NCI-H748 (cell line): ENCODE results near the gene CERS6.
"Not testable (repeated sequence)": the region's sequence is repeated elsewhere in the genome, so short reads cannot be mapped to it uniquely, and the experiment has no call there.

Experiments
- DNase-seq: peaks from one replicate; lab custom pipeline; 2025; ENCODE audit not compliant: unreplicated experiment; lab: John Stamatoyannopoulos, UW

CERS6 gene

DNA sequence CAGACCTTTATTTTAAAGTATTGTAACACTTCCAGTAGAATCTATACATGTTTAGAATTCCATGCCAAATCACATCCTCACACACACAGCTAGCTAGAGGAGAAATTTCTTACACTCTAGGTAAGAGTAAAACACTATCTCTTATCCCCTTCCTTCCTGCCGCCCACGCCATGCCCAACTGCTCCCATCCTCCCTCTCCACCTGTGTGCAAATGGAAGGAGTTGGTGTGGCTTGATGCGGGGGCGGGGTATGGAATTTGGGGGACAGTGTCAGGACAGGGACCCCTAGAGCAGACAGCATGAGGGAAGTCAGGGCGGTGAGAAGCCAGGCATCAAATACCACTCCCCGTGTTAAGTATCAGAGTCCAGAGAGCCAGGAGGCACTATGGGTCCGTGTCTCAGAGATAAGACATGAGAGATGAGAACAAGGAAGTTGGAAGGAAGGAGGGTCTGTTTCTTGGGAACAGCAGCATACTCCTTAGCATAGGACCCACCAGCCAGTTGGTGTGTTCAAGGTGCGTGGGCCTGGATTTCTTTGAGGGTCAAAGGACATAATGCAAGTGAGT is 297.8 kb downstream of the CERS6 start:
- no peak for DNase-seq

DNA sequence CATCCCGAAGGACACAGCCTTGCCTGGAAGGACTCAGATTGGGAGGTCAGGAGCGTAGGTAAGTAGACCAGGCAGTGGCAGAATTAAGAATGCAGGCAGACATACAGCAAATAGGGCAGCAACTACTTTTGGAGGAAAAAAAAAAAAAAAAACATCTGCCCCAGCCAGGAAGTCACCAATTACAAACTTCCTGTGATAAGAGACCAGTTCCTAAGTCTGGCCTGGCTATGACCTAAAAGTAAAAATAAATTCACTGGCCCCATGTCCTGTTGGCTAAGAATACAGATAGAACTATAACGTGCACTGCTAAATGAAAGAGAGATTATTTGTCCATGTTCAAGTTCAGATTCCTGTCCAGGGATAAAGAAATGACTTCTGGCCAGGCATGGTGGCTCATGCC is 301.2 kb downstream of the CERS6 start:
- DNase-seq, result no peak

- peak; percentile 69 for DNase-seq
These were observed 303.1 kb downstream of the CERS6 start for GRCh38 chr2:168758970-168759820.

GRCh38 chr2:168765401-168765800 is 309.3 kb downstream of the CERS6 start:
- no peak for DNase-seq

GRCh38 chr2:168766600-168766999 is 310.5 kb downstream of the CERS6 start:
- DNase-seq, result no peak

- no peak for DNase-seq
These were observed 311.2 kb downstream of the CERS6 start for GRCh38 chr2:168767258-168767657.

- not testable (repeated sequence) for DNase-seq
These were observed 312.3 kb downstream of the CERS6 start for GRCh38 chr2:168768357-168768756.

GRCh38 chr2:168770796-168771195 is 314.7 kb downstream of the CERS6 start:
- DNase-seq, result no peak

DNA sequence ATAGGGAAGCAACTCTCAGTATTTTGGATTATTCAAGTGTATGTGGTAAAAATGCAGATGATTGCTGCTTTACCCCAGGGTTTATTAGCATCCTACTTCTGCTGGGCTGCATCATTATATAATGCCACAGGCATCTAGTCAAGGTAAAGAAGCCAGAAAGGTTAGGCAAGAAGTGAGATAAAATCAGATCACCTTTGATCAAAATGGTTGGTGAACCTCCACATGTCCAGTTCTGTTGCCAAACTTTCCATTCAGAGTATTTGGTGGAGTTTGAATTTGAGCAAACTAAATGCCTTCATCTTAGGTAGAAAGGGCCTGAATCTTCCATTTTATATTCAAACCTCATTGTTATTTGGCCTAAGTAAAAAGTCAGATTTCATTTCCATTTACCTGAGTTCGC is 316.6 kb downstream of the CERS6 start:
- no peak for DNase-seq

DNA sequence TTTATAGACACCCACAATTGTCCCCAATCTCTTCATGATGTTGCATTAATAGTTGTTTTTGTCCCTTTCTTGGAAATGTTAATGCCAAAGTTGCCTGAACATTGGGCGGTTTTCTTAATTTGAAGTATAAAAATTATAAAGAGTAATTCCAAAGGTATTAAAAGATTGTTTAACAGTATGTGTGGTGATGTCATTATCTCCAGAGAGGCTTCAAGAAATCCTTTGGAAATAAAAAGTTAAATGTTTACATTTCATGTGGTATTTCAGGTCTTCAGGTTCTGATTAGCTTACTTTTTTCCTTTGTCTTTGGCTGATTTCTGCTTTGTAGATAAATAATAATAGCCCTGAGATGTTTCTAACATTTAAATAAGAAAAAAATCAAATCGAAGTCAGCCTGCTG is 317.1 kb downstream of the CERS6 start:
- no peak for DNase-seq

DNA sequence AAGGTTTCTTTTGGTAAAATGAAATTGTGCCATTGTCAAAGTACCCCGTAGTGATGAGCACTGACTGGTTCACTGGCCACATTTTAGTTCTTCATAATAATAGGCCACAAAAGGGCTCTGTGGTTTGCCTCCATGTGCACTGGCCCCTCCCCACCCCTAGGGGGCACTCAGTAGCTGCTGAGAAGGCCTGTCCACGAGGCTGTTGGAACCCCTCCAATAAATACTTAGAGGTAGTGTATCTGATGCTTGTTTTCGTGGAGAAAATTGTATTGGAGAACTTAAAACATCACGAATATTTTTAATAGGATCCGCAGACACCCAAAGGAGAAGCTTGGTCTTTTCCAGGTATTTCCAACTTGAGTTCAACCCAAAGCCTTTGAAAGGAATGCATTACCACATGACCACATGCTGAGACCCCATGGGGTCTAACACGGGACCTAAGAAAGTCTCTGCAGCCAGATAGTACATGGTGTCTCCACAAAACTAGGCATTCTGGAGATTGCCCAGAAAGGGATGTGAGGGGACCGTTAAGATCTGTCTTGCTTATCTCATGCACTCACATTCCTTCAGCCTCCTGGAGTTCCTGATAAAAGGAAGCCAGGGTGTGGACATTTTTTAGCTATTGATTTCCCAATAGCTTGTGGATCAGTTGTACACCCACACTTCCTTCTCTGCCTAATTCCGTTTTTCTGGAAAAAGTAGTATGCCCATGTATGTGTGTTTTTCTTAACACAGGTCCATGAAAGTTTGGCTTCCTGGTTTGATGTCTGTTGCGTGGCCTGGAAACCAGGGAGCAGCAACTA is 317.8 kb downstream of the CERS6 start:
- peak; percentile 65 for DNase-seq

GRCh38 chr2:168775837-168776236 is 319.8 kb downstream of the CERS6 start:
- no peak for DNase-seq

DNA sequence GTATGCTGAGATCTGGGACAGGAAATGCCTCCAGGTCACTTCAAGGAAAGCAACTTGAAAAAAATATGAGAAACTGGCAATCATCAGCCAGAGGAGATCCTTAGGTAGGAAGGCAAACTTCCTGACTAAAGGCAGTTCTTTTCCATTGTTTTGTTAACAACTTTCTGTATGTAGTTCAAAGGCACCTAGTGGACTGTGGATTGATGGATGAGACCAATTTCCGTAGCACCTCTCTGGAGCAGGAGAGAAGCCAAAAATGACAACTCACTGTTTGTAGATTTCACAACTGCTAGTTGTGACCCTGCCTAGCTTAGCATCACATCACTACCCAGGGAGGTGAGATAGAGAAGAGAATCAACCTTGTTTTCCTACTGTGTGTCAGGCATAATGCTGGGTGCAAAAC is 324.6 kb downstream of the CERS6 start:
- no peak for DNase-seq

DNA sequence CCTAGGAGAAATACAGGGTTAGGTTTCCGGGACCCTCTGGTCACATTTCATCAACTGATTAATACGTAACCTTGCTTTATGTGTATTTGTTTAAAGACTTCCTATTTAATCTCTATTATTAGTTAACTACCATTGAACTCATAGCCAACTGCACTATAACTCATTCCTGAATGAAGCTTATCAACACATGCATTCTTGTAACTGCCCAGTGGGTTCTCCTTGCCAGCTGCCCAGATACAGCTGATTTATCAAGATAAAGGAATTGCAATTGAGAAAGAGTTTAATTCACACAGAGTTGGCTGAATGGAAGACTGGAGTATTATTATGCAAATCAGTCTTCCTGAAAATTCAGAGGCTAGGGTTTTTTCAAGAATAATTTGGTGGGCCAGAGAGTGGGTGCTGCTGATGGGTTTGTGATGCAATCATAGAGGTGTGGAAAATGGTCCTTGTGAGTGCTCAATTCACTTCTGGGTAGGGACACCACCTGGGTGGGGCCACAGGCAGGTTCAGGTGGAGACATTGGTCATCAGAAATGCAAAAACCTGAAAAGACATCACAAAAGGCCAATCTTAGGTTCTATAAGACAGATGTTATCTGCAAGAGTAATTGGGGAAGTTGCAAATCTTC is 325.2 kb downstream of the CERS6 start:
- DNase-seq, result no peak

- no peak for DNase-seq
These were observed 326.2 kb downstream of the CERS6 start for GRCh38 chr2:168782271-168782670.

DNA sequence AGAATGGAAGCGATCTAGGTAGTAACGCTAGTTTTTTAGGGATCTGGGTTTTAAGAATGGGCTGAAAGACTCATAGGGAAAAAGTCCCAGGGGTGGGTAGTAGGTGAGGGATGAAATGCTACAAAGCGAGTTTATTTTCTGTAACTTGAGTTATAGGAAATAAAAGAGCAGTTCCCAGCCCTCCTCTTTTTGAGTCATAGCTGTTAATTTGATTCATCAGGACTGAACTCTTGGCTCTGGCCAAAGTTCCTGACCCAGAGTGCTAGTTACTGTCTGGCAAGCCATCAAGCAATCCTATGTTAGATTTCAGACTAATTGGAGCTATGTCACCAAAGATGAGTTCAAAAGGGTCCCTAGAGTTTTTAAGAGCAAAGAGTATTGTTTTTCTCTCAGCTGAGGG is 328.9 kb downstream of the CERS6 start:
- no peak for DNase-seq

DNA sequence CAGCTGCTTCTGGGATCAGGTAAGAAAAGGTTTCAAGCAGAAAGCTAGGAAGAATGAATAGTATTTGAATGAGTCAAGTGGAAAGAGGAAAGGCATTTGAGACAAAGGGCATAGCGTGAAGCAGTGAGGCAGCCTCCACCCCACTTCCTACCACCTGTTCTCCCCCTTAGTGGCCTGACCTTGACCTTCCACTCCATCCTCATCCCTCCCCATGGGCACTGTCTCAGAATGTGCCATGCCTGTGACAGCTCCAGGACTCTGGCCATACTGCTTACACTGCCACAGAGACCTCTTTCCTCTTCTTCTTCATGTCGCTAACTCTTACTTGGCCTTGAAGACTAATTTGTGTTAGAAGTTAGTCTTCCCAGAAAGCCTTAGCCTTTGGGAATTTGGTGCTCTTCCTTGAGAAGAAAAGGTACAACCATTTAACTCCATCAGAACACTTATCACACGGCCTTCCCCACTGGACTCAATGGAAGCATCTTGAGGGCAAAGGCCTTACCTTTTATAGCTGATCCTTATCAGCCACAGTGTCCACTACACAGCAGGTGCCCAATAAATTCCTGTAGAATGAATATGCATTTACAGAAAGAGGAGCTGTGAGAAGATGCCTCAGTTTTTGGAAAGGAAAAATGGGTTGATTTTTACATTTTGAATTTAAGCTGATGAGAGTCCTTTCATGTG is 331.2 kb downstream of the CERS6 start:
- DNase-seq, result no peak

DNA sequence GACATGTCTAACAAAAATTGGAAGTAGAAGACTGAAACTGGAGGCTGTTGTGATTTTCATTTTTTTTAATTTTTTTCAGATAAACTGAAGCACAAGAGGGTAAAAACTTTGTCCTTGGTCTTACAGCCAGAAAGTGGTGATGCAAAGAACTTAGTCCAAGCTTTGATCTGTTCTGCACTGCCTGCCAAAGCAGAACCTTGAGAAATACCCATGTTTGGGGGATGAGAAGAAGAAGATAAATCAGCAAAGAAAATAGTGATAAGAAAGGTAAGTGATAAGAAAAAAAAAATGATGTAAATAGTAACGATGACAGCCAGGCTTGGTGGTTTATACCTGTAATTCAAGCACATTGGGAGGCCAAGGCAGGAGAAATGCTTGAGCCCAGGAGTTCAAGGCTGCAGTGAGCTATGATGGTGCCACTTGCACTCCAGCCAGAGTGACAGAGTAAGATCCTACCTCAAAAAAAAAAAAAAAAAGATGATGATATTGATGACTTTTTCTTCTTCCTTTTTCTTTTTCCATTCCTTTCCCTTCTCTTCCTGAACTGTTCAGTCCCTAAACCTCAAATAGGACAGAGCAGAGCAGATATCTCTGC is 331.8 kb downstream of the CERS6 start:
- DNase-seq, result no peak

DNA sequence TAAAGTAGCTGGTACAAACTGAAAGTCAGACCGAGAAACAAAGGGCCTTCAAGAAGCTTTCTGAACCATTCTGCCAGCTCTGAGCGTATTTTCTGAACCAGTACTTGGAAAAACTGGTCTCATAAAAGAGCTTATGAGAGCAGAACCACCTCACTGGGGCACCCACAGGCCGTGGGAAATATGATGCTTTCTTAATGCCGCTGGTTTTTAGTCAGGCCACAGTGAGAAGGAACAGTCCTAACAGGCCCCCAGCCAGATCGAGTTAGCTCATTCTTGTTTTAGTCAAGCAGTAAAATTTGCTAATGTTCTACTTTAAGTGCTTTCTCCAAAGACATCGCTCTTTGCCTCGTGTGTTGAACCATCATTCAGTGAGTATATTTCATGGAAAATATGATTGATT is 333.7 kb downstream of the CERS6 start:
- DNase-seq, result no peak

GRCh38 chr2:168790226-168790902 is 334.3 kb downstream of the CERS6 start:
- DNase-seq, result no peak
